ENCODE measurements around the gene SDHB. TPM values are rescaled to one million over a fixed set of nuclear protein-coding genes. Genes with fewer than 3 reads are reported as not detected.

Gene SDHB
- total RNA-seq, 5 donors from 2014 or later (not counting 1 experiment from before 2014, with no cell fraction given) = 46.2 to 61.7 (median 57.6) TPM

- WGBS (ENCODE audit: insufficient coverage) = 71% methylated on average over 2 of the region's 3 CpGs
- Mint-ChIP-seq H3K4me3 (no peak overlapping the region), H3K36me3 (no peaks in the 10 kb centered on the region), H3K4me1 (no peaks in the 10 kb centered on the region), H3K9me3 (no peaks in the 10 kb centered on the region), H3K27me3 (peaks cover 3 to 16% of the 10 kb centered on the region in 2 donors), H3K27ac (no peak overlapping the region)
- Histone ChIP-seq H3K27ac (ENCODE audit: low read length) (no peak overlapping the region), H3K9me3 (peaks cover 2% of the 10 kb centered on the region), H3K4me3 (ENCODE audit: control insufficient read depth in 1 of 2, extremely low read depth in 1 of 2, low read length in 1 of 2) (no peak overlapping the region), H3K36me3 (ENCODE audit: control insufficient read depth in 2 of 2, extremely low read depth in 1 of 2, insufficient read depth in 1 of 2, low read length in 1 of 2) (no peaks in the 10 kb centered on the region), H3K4me1 (ENCODE audit: control insufficient read depth in 1 of 2, extremely low read depth in 1 of 2, insufficient read depth in 2 of 2, low read length in 2 of 2) (no peaks in the 10 kb centered on the region), H3K27me3 (replicated peaks in 1 of 2; ENCODE audit: control insufficient read depth in 2 of 2, extremely low read depth in 1 of 2, insufficient read depth in 2 of 2, low read length in 1 of 2) (peaks cover 2 to 14% of the 10 kb centered on the region in 2 experiments)
- DNase-seq (no peak), ATAC-seq (replicated peaks in 1 of 4) (no peak)
- CTCF ChIA-PET = no interaction called here
- POLR2A ChIA-PET = no interaction called here
Observed at GRCh38 chr1:17061486-17061885, 7.7 kb upstream of the SDHB start.

DNA sequence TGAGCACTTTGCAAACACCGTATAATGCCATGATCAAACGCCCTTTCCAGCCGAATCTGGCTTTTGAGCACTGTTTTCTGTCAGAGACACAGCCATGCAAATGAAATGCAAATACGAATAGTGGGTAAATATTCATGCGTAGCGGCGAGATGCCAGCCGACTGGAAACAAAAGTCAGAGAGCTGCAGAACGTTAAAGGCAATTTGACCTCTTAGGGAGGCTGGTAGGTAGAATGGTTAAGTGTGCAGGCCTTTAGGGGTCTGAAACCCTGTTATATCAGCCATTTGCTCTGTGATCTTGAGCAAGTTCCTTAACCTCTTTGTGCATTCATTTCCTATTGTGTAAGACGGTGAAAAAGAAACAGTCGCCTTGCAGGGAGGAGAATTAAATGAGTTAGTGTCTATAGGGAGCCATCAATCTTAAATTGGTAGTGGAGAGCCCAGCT, 6.5 kb upstream of the SDHB start:
- ATAC-seq (replicated peaks in 1 of 4) (no peak), DNase-seq (no peak)
- Histone ChIP-seq H3K27ac (ENCODE audit: low read length) (no peak overlapping the region), H3K4me3 (ENCODE audit: control insufficient read depth in 1 of 2, extremely low read depth in 1 of 2, low read length in 1 of 2) (no peak overlapping the region), H3K36me3 (ENCODE audit: control insufficient read depth in 2 of 2, extremely low read depth in 1 of 2, insufficient read depth in 1 of 2, low read length in 1 of 2) (no peaks in the 10 kb centered on the region), H3K27me3 (replicated peaks in 1 of 2; ENCODE audit: control insufficient read depth in 2 of 2, extremely low read depth in 1 of 2, insufficient read depth in 2 of 2, low read length in 1 of 2) (peaks cover 2 to 6% of the 10 kb centered on the region in 2 experiments), H3K4me1 (ENCODE audit: control insufficient read depth in 1 of 2, extremely low read depth in 1 of 2, insufficient read depth in 2 of 2, low read length in 2 of 2) (no peaks in the 10 kb centered on the region), H3K9me3 (peaks cover 2% of the 10 kb centered on the region)
- peaks cover 0 to under 1% (median 0%) of the 10 kb centered on the region in 3 donors for H3K4me1 Mint-ChIP-seq
- peaks cover 3 to 16% of the 10 kb centered on the region in 2 donors for H3K27me3 Mint-ChIP-seq
- 78% methylated on average over 9 of the region's 11 CpGs for WGBS (ENCODE audit: insufficient coverage)
- no peaks in the 10 kb centered on the region for H3K36me3 Mint-ChIP-seq
- no peak overlapping the region for H3K27ac Mint-ChIP-seq
- CTCF ChIA-PET = no interaction called here
- H3K4me3 Mint-ChIP-seq = no peak overlapping the region
- H3K9me3 Mint-ChIP-seq = no peaks in the 10 kb centered on the region
- POLR2A ChIA-PET = interaction anchor here in 1 of 2 donors (0.6 to 1.0 kb wide), 2 partner anchors 14 to 253 kb away, joined by 3 to 9 read pairs; no protein-coding TSS in a partner anchor

- DNase-seq = peak in 20 of 35 experiments; percentile 3 to 46 (median 16)
- WGBS (ENCODE audit: insufficient coverage) = 20% methylated on average over 7 of the region's 12 CpGs
- no peak overlapping the region for H3K27ac Mint-ChIP-seq
- H3K36me3 ChIP-seq (ENCODE audit: control insufficient read depth in 2 of 2, extremely low read depth in 1 of 2, insufficient read depth in 1 of 2, low read length in 1 of 2) = no peaks in the 10 kb centered on the region
- no peaks in the 10 kb centered on the region for H3K36me3 Mint-ChIP-seq
- peak; percentile 43 to 73 (median 70) for ATAC-seq (replicated peaks in 1 of 4)
- H3K27me3 Mint-ChIP-seq = peaks cover 3 to 16% of the 10 kb centered on the region in 2 donors
- no peak overlapping the region for H3K4me3 Mint-ChIP-seq
- H3K9me3 ChIP-seq = no peaks in the 10 kb centered on the region
- no peaks in the 10 kb centered on the region for H3K9me3 Mint-ChIP-seq
- ChIA-PET POLR2A (no interaction called here), CTCF (no interaction called here)
- H3K4me1 Mint-ChIP-seq = peaks cover 0 to 2% (median 0%) of the 10 kb centered on the region in 3 donors
- H3K27me3 ChIP-seq (replicated peaks in 1 of 2; ENCODE audit: control insufficient read depth in 2 of 2, extremely low read depth in 1 of 2, insufficient read depth in 2 of 2, low read length in 1 of 2) = peaks cover 2 to 6% of the 10 kb centered on the region in 2 experiments
- H3K27ac ChIP-seq (ENCODE audit: low read length) = no peak overlapping the region
- no peak overlapping the region for H3K4me3 ChIP-seq (ENCODE audit: control insufficient read depth in 1 of 2, extremely low read depth in 1 of 2, low read length in 1 of 2)
- peaks cover 0 to under 1% of the 10 kb centered on the region in 2 experiments for H3K4me1 ChIP-seq (ENCODE audit: control insufficient read depth in 1 of 2, extremely low read depth in 1 of 2, insufficient read depth in 2 of 2, low read length in 2 of 2)
Observed at GRCh38 chr1:17059391-17060305, 5.8 kb upstream of the SDHB start.

GRCh38 chr1:17056551-17056950, 2.7 kb upstream of the SDHB start:
- Mint-ChIP-seq H3K36me3 (no peaks in the 10 kb centered on the region), H3K4me3 (peak overlapping the region in 1 of 3 donors; percentile 21), H3K27ac (peak overlapping the region in 1 of 2 donors; percentile 4), H3K9me3 (no peaks in the 10 kb centered on the region), H3K27me3 (peaks cover 3 to 10% of the 10 kb centered on the region in 2 donors), H3K4me1 (peaks cover 22 to 26% (median 22%) of the 10 kb centered on the region in 3 donors)
- H3K4me3 ChIP-seq (ENCODE audit: control insufficient read depth in 1 of 2, extremely low read depth in 1 of 2, low read length in 1 of 2) = no peak overlapping the region
- no peaks in the 10 kb centered on the region for H3K36me3 ChIP-seq (ENCODE audit: control insufficient read depth in 2 of 2, extremely low read depth in 1 of 2, insufficient read depth in 1 of 2, low read length in 1 of 2)
- peaks cover 2 to 6% of the 10 kb centered on the region in 2 experiments for H3K27me3 ChIP-seq (replicated peaks in 1 of 2; ENCODE audit: control insufficient read depth in 2 of 2, extremely low read depth in 1 of 2, insufficient read depth in 2 of 2, low read length in 1 of 2)
- POLR2A ChIA-PET = no interaction called here
- no peaks in the 10 kb centered on the region for H3K9me3 ChIP-seq
- 89% methylated on average over 3 of the region's 4 CpGs for WGBS (ENCODE audit: insufficient coverage)
- CTCF ChIA-PET = no interaction called here
- ATAC-seq (replicated peaks in 1 of 4) (no peak), DNase-seq (no peak)
- no peak overlapping the region for H3K27ac ChIP-seq (ENCODE audit: low read length)
- peaks cover 15% of the 10 kb centered on the region in 2 experiments for H3K4me1 ChIP-seq (ENCODE audit: control insufficient read depth in 1 of 2, extremely low read depth in 1 of 2, insufficient read depth in 2 of 2, low read length in 2 of 2)

DNA sequence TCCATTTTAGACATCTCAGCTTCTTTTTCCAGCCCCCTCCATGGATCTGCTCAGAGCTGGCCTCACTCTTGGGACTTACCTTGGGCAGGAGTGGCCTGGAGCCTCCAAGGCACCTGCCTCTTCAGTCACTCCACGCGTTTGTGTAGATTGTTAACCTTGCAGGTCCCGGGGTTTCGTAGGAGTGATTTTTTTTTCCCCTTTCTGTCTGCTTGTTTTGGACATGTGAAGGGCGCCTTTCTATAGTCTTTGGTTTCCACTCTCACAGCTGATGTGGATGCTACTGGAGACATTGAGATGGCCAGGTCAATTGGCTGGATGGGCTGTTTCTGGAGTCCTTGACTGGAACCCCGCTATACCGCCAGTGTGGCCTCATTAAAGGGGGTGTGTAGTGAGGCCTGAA, 2.0 kb upstream of the SDHB start:
- Mint-ChIP-seq H3K9me3 (no peaks in the 10 kb centered on the region), H3K4me1 (peaks cover 29 to 33% (median 30%) of the 10 kb centered on the region in 3 donors), H3K36me3 (no peaks in the 10 kb centered on the region), H3K4me3 (peak overlapping the region in 2 of 3 donors; percentile 55 to 91), H3K27ac (no peak overlapping the region), H3K27me3 (peaks cover 3 to 7% of the 10 kb centered on the region in 2 donors)
- DNase-seq = no peak
- Histone ChIP-seq H3K36me3 (ENCODE audit: control insufficient read depth in 2 of 2, extremely low read depth in 1 of 2, insufficient read depth in 1 of 2, low read length in 1 of 2) (peaks cover 0 to 4% of the 10 kb centered on the region in 2 donors), H3K4me1 (ENCODE audit: control insufficient read depth in 1 of 2, extremely low read depth in 1 of 2, insufficient read depth in 2 of 2, low read length in 2 of 2) (peaks cover 15% of the 10 kb centered on the region in 2 experiments), H3K27ac (ENCODE audit: low read length) (no peak overlapping the region), H3K4me3 (ENCODE audit: control insufficient read depth in 1 of 2, extremely low read depth in 1 of 2, low read length in 1 of 2) (no peak overlapping the region), H3K9me3 (no peaks in the 10 kb centered on the region), H3K27me3 (replicated peaks in 1 of 2; ENCODE audit: control insufficient read depth in 2 of 2, extremely low read depth in 1 of 2, insufficient read depth in 2 of 2, low read length in 1 of 2) (peaks cover 2 to 6% of the 10 kb centered on the region in 2 experiments)
- no CpG with 5 or more reads among the region's 7 CpGs for WGBS (ENCODE audit: insufficient coverage)
- ChIA-PET POLR2A (interaction anchor here in 1 of 2 donors (0.6 kb wide), 1 partner anchor 37 kb away, joined by 3 read pairs; no protein-coding TSS in a partner anchor), CTCF (no interaction called here)
- no peak for ATAC-seq (replicated peaks in 1 of 4)

GRCh38 chr1:17053086-17053684, 647 bp downstream of the SDHB start:
- Histone ChIP-seq H3K27me3 (replicated peaks in 1 of 2; ENCODE audit: control insufficient read depth in 2 of 2, extremely low read depth in 1 of 2, insufficient read depth in 2 of 2, low read length in 1 of 2) (no peaks in the 10 kb centered on the region), H3K36me3 (ENCODE audit: control insufficient read depth in 2 of 2, extremely low read depth in 1 of 2, insufficient read depth in 1 of 2, low read length in 1 of 2) (peaks cover 4 to 13% of the 10 kb centered on the region in 2 donors), H3K9me3 (no peaks in the 10 kb centered on the region), H3K27ac (ENCODE audit: low read length) (peak overlapping the region; percentile 52), H3K4me3 (ENCODE audit: control insufficient read depth in 1 of 2, extremely low read depth in 1 of 2, low read length in 1 of 2) (peak overlapping the region; percentile 65 to 92), H3K4me1 (ENCODE audit: control insufficient read depth in 1 of 2, extremely low read depth in 1 of 2, insufficient read depth in 2 of 2, low read length in 2 of 2) (peaks cover 15% of the 10 kb centered on the region in 2 experiments)
- Mint-ChIP-seq H3K9me3 (no peaks in the 10 kb centered on the region), H3K4me1 (peaks cover 30 to 36% (median 31%) of the 10 kb centered on the region in 3 donors), H3K27me3 (peaks cover 3% of the 10 kb centered on the region in 2 donors), H3K27ac (peak overlapping the region; percentile 77 to 80), H3K4me3 (peak overlapping the region; percentile 91 to 99 (median 99)), H3K36me3 (no peaks in the 10 kb centered on the region)
- 0% methylated on average over 3 of the region's 12 CpGs for WGBS (ENCODE audit: insufficient coverage)
- DNase-seq (no peak), ATAC-seq (replicated peaks in 1 of 4) (no peak)
- ChIA-PET POLR2A (interaction anchor here in 1 of 2 donors (0.6 kb wide), 1 partner anchor 25 kb away, joined by 5 read pairs; no protein-coding TSS in a partner anchor), CTCF (interaction anchor here (0.5 to 0.6 kb wide), 2 partner anchors 24 to 186 kb away, joined by 3 read pairs; no protein-coding TSS in a partner anchor)

All from T-cell (primary cell).